ENCODE results near the gene ACOXL. TPM values are rescaled to one million over a fixed set of nuclear protein-coding genes. Genes with fewer than 3 reads are reported as not detected.
"Not testable (repeated sequence)": the region's sequence is repeated elsewhere in the genome, so short reads cannot be mapped to it uniquely, and the experiment has no call there.

Gene ACOXL
- total RNA-seq, 1 donor from 2014 or later = 0.58 TPM

GRCh38 chr2:110957293-110957692, 224.9 kb downstream of the ACOXL start:
- Histone ChIP-seq H3K27me3 (ENCODE audit: control insufficient read depth, insufficient read depth, low read length) (peaks cover 4% of the 10 kb centered on the region), H3K36me3 (ENCODE audit: control insufficient read depth, insufficient read depth, low read length) (no peaks in the 10 kb centered on the region), H3K4me3 (ENCODE audit: low read depth, low read length) (no peak overlapping the region)
- TF ChIP-seq CTCF (IDR thresholded peaks at IDR 0.05; ENCODE audit: insufficient read depth, low read length, poor library complexity, severe bottlenecking) = no peak
- DNase-seq (ENCODE audit: low read depth) = no peak

GRCh38 chr2:110958346-110959119, 226.2 kb downstream of the ACOXL start:
- peaks cover 4% of the 10 kb centered on the region for H3K27me3 ChIP-seq (ENCODE audit: control insufficient read depth, insufficient read depth, low read length)
- DNase-seq (ENCODE audit: low read depth) = no peak
- no peaks in the 10 kb centered on the region for H3K36me3 ChIP-seq (ENCODE audit: control insufficient read depth, insufficient read depth, low read length)
- no peak overlapping the region for H3K4me3 ChIP-seq (ENCODE audit: low read depth, low read length)
- no peak for TF ChIP-seq CTCF (IDR thresholded peaks at IDR 0.05; ENCODE audit: insufficient read depth, low read length, poor library complexity, severe bottlenecking)

- TF ChIP-seq CTCF (IDR thresholded peaks at IDR 0.05; ENCODE audit: insufficient read depth, low read length, poor library complexity, severe bottlenecking) = no peak
- H3K27me3 ChIP-seq (ENCODE audit: control insufficient read depth, insufficient read depth, low read length) = peaks cover 4% of the 10 kb centered on the region
- DNase-seq (ENCODE audit: low read depth) = no peak
- no peaks in the 10 kb centered on the region for H3K36me3 ChIP-seq (ENCODE audit: control insufficient read depth, insufficient read depth, low read length)
- no peak overlapping the region for H3K4me3 ChIP-seq (ENCODE audit: low read depth, low read length)
These were observed 226.8 kb downstream of the ACOXL start for GRCh38 chr2:110959198-110959597.

GRCh38 chr2:110960281-110960680, 227.9 kb downstream of the ACOXL start:
- Histone ChIP-seq H3K4me3 (ENCODE audit: low read depth, low read length) (no peak overlapping the region), H3K27me3 (ENCODE audit: control insufficient read depth, insufficient read depth, low read length) (peaks cover 4% of the 10 kb centered on the region), H3K36me3 (ENCODE audit: control insufficient read depth, insufficient read depth, low read length) (no peaks in the 10 kb centered on the region)
- DNase-seq (ENCODE audit: low read depth) = no peak
- no peak for TF ChIP-seq CTCF (IDR thresholded peaks at IDR 0.05; ENCODE audit: insufficient read depth, low read length, poor library complexity, severe bottlenecking)

- Histone ChIP-seq H3K36me3 (ENCODE audit: control insufficient read depth, insufficient read depth, low read length) (no peaks in the 10 kb centered on the region), H3K27me3 (ENCODE audit: control insufficient read depth, insufficient read depth, low read length) (peaks cover 4% of the 10 kb centered on the region), H3K4me3 (ENCODE audit: low read depth, low read length) (no peak overlapping the region)
- no peak for TF ChIP-seq CTCF (IDR thresholded peaks at IDR 0.05; ENCODE audit: insufficient read depth, low read length, poor library complexity, severe bottlenecking)
- no peak for DNase-seq (ENCODE audit: low read depth)
These were observed 228.6 kb downstream of the ACOXL start for GRCh38 chr2:110960954-110961353.

- DNase-seq (ENCODE audit: low read depth); H3K36me3 ChIP-seq (ENCODE audit: control insufficient read depth, insufficient read depth, low read length); H3K27me3 ChIP-seq (ENCODE audit: control insufficient read depth, insufficient read depth, low read length); H3K4me3 ChIP-seq (ENCODE audit: low read depth, low read length): not testable (repeated sequence)
These were observed 229.3 kb downstream of the ACOXL start for GRCh38 chr2:110961643-110962042.

Data from kidney epithelial cell (primary cell).